Caki2 (cell line): ENCODE measurements around the gene B3GNT9. TPM values are rescaled to one million over a fixed set of nuclear protein-coding genes. Genes with fewer than 3 reads are reported as not detected.

Experiments used
- DNase-seq: peaks from one replicate; pipeline ENCODE4 v3.0.0-alpha.2; 2015; ENCODE audit warnings: low read depth
- in situ Hi-C: cut with HindIII; loops from 2 replicates; pipeline ENCODE4 v1.10.0; 2016; ENCODE audit warnings: low sequenced_read_pairs, low pct_unique_long_range_greater_than_20kb, mixed read lengths
- total RNA-seq: library from RNA; depleted of rRNA; stranded (reverse); fragments of >200 nt; shearing (Covaris generic); gene quantifications from 2 replicates; pipeline ENCODE4 v1.2.3, GENCODE V29; 2014; ENCODE audit warnings: low replicate concordance

The B3GNT9 gene
- total RNA-seq, 1 experiment from 2014 or later = 1.1 TPM

- no peak for DNase-seq
- in situ Hi-C loops = no loop called here
Measured at GRCh38 chr16:67157892-67158635, 7.3 kb upstream of the B3GNT9 start.

- no peak for DNase-seq
- in situ Hi-C loops = no loop called here
Measured at GRCh38 chr16:67157106-67157748, 6.4 kb upstream of the B3GNT9 start.

- in situ Hi-C loops = no loop called here
- DNase-seq = no peak
Measured at GRCh38 chr16:67156143-67156844, 5.5 kb upstream of the B3GNT9 start.

GRCh38 chr16:67155295-67156142, 4.7 kb upstream of the B3GNT9 start:
- peak; percentile 51 for DNase-seq
- in situ Hi-C loops = no loop called here

DNA sequence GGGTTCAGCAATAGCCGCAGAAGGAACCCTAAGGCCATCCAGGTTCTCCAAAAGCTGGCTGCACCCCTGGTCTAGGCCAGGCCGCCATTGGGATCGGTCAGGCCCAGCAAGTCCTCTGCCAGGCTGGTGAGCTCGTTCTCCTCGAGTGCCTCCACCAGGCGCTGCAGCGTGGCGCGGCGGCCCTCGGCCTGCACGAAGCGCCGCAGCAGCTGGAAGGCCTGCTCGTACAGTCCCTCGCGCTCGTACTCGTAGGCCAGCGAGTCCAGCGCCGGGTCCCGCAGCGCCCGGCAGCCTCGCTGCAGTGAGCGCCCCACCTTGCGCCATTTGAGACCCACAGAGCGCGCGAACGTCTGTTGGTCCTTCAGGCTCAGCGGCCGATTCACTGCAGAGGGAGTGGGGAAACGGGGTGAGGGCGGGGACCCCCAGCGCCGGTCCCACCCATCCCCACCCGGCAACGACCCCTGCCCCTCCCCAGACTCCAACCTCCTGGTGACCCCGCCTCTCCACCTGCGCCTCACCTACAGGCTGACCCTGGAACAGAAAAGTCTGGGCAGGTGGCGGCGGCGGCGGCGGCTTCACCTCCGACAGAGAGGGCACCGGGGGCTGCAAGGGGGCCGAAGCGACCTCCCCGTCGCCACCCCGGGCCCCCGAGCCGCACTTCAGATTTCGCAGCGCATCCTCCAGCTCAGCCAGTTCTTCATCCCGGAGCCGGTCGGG, 3.9 kb upstream of the B3GNT9 start:
- in situ Hi-C loops = no loop called here
- DNase-seq = no peak

GRCh38 chr16:67151431-67152097, 766 bp upstream of the B3GNT9 start:
- in situ Hi-C loops = no loop called here
- DNase-seq = no peak

DNA sequence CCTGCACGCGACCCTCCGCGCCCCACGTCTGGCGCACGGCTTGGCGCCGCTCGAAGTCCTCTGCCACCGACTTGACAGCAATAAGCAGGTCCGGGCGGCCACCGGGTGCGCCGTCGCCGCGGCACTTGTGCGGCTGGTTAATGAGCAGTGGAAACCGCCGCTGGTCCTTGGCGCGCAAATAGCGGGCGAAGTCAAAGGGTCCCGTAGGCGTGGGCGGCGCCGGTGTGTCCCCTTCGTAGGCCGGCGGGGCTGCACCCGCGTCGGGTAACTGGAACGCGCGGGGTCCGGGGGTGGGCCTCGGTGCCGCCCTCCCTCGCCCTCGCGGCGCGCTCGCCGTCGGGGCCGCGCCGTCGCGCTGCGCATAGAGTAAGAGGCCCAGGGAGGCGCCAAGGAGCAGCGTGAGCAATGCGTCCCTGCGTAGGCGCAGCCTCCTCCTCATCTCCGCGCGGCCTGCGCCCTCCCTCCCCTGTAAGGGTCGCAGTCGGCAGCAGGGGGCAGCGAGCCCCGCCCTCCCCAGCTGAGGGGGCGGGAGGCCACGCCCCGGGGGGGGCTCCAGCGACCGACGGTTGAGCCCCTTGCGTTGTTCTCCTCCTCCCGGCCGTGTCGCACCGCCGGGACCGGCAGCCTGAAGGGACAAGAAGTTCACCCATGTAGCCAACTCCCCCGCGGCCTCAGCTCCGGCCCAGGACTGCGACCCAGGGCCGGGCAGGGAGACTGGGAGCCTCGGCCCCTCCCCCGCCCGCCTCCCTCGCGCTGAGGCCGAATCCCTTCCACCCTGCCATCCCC, 558 bp downstream of the B3GNT9 start:
- DNase-seq = no peak
- in situ Hi-C loops = no loop called here

GRCh38 chr16:67149276-67150046, 1.3 kb downstream of the B3GNT9 start:
- no peak for DNase-seq
- in situ Hi-C loops = no loop called here

GRCh38 chr16:67148656-67149275, 2.0 kb downstream of the B3GNT9 start:
- DNase-seq = no peak
- in situ Hi-C loops = no loop called here

DNA sequence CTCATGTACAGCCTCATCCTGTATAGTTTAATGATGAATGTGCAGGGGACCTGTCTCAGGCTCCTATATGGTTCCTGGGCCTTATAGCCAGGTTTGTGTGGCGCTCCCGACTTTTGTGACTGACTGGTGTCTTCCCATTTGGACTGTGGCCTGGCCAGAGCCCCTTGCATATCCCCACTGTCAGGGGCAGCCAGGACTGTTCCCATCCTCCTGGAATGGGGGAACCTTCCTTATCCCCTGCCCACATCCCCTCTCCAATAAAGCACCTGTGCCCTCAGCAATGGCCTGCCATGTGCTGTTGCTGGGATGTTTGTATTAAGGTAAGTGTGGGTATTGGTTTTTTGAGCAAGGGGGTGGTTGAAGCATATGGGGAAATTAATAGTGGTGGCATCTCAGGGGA, 2.6 kb downstream of the B3GNT9 start:
- DNase-seq = no peak
- in situ Hi-C loops = no loop called here

DNA sequence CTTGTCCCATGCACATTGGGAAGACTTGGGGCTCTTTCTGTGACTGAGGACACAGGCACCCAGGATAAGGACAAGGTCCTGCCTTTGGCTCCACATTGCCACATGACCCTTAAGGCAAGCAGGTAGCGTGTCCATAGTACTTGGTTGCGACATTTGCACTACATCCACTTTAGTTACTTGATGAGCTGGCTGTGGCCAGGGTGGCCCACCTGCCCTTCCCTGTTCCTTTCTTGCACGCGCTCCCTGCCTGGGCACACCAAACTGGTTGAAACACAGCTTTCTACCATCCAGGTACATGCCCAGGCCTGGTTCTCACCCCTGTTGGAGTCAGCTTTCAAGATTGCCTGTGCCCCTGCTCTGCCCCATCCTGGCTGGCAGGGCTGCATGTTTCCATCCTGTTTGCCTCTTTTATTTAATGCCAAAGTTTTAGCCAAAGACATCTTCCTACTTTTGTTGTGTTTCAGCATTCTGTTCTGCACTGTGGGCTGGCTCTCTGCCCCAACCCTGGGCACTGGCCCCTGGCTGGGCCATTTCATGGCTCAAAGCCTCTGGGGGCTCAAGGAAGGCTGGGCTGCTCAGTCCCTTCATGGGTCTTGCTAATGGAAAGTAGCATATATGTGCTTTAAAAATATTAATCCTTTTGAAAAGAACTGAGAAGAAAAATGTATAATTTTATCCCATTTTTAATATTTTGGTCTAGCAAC, 3.2 kb downstream of the B3GNT9 start:
- no peak for DNase-seq
- in situ Hi-C loops = no loop called here

DNA sequence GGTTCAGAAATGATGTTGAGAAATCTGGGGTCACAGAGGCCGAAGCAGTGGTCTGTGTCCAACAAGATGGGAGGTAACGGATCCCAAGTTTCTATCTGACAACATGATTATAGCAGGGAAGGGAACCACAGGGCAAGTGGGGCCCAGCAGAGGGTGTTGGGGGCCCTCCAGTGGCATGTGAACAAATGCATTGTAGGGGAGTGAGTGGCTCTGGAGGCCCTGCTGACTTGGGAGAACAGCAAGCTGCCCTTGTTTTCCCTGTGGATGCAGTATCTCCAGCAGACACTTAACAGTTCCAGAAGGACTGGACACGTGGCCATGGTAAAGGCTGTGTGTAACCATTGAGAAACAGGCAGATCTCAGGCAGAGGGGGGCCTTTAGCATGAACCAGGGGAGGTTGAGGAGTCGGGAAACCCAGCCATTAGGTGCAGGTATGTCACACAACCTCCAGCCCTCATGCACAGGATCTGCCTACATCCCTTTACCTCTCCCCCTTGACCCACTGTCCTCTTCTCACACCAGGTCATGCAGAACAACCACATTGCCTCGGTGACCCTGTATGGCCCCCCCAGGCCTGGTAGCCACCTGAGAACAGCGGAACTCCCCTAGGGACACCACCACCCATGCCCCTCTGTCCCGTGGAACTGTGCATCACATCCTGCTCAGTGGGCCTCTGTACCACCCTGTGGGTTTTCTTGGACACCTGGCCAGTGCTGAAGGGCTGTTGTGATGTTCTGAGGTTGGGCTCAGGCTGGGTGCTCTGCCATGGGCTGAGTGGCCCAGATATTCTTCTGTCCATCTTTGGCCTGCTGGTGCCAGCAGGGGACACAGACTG, 4.1 kb downstream of the B3GNT9 start:
- in situ Hi-C loops = no loop called here
- DNase-seq = no peak

- in situ Hi-C loops = no loop called here
- DNase-seq = no peak
Measured at GRCh38 chr16:67145746-67146145, 5.1 kb downstream of the B3GNT9 start.

DNA sequence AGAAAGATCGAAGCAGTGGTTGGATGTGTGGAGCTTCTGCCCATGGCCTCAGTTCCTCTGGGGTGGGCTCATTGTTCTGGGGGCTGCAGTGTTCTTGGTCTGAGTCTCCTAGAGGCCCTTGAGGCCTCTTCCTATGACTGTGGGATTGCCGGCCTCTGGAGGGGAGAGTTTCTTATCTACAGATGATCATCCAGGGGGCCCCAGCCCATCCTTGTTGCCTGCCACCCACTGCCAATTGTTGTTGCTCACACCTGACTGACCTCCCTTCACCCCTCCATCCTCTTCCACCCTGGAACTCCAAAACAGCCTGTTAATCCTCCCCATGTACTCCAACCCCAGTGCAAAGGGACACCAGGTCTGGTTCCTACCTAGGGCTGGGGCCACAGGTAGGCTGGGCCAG, 5.9 kb downstream of the B3GNT9 start:
- in situ Hi-C loops = no loop called here
- DNase-seq = no peak
